WTC11 (cell line): ENCODE measurements around the gene KLHL13. TPM values are rescaled to one million over a fixed set of nuclear protein-coding genes. Genes with fewer than 3 reads are reported as not detected.

Experiments used
- ATAC-seq: fragments of 200-7000 bp; cut with Tn5 transposase; 2 replicates; pipeline ENCODE4 v1.10.0; 2021; ENCODE audit warnings: mild to moderate bottlenecking, moderate library complexity
- CTCF ChIA-PET: fragments of 300-600 bp; sonication (Branson Sonifier 250); formaldehyde crosslinking; loops from one replicate; lab custom pipeline; 2021; ENCODE audit warnings: antibody characterized with exemption; lab: Charles Lee
- POLR2A ChIA-PET: fragments of 350-600 bp; sonication (Branson Sonifier 250); formaldehyde crosslinking; loops from one replicate; lab custom pipeline; 2021; ENCODE audit warnings: antibody characterized with exemption; lab: Charles Lee
- DNase-seq: peaks from one replicate; pipeline ENCODE4 v3.0.0; 2021; ENCODE audit warnings: low spot score
- H3K27ac Mint-ChIP-seq: 2 replicates; pipeline ENCODE4 v1.8.0; 2021; ENCODE audit warnings: mixed read lengths
- H3K27me3 Mint-ChIP-seq: 2 replicates; pipeline ENCODE4 v1.8.0; 2021; ENCODE audit warnings: low read depth, mild to moderate bottlenecking, moderate library complexity, mixed read lengths
- H3K36me3 Mint-ChIP-seq: 2 replicates; pipeline ENCODE4 v1.8.0; 2021; ENCODE audit warnings: mixed read lengths
- H3K4me1 Mint-ChIP-seq: 2 replicates; pipeline ENCODE4 v1.8.0; 2022; ENCODE audit warnings: mixed read lengths
- H3K4me3 Mint-ChIP-seq: 2 replicates; pipeline ENCODE4 v1.8.0; 2021; ENCODE audit warnings: mild to moderate bottlenecking, moderate library complexity, mixed read lengths
- H3K9me3 Mint-ChIP-seq: 2 replicates; pipeline ENCODE4 v1.8.0; 2021; ENCODE audit warnings: mixed read lengths
- CBFB ChIP-seq: sonication (generic); formaldehyde crosslinking; IDR thresholded peaks from 2 replicates; pipeline ENCODE4 v1.8.1; 2022; ENCODE audit warnings: mild to moderate bottlenecking, low read depth, missing genetic modification reagents
- ELF4 ChIP-seq: sonication (generic); formaldehyde crosslinking; IDR thresholded peaks from 2 replicates; pipeline ENCODE4 v1.8.1; 2022; ENCODE audit warnings: low read depth, mild to moderate bottlenecking, moderate library complexity, missing genetic modification reagents
- EMX1 ChIP-seq: fragments of 250-450 bp; sonication (Bioruptor Pico); IDR thresholded peaks from 2 replicates; pipeline ENCODE4 v1.8.0; 2021; ENCODE audit warnings: mild to moderate bottlenecking
- FOXJ3 ChIP-seq: sonication (generic); formaldehyde crosslinking; IDR thresholded peaks from 2 replicates; pipeline ENCODE4 v1.9.0; 2021; ENCODE audit warnings: missing genetic modification reagents, mild to moderate bottlenecking, borderline replicate concordance
- HMGA2 ChIP-seq: fragments of 250-450 bp; sonication (Bioruptor Pico); IDR thresholded peaks from 2 replicates; pipeline ENCODE4 v1.4.0; 2021; ENCODE audit warnings: mild to moderate bottlenecking, moderate library complexity
- JAZF1 ChIP-seq: fragments of 250-450 bp; sonication (Bioruptor Pico); IDR thresholded peaks from 2 replicates; pipeline ENCODE4 v1.9.0; 2021; ENCODE audit warnings: moderate library complexity, mild to moderate bottlenecking, inconsistent platforms
- KAT7 ChIP-seq: sonication (generic); formaldehyde crosslinking; IDR thresholded peaks from 2 replicates; pipeline ENCODE4 v1.8.1; 2023; ENCODE audit warnings: missing genetic modification reagents, mild to moderate bottlenecking, borderline replicate concordance
- NR3C1 ChIP-seq: sonication (generic); formaldehyde crosslinking; conservative IDR thresholded peaks from 2 replicates; pipeline ENCODE4 v1.8.1; 2023; ENCODE audit warnings: low read depth, mild to moderate bottlenecking, missing genetic modification reagents
- OVOL2 ChIP-seq: fragments of 250-450 bp; sonication (Bioruptor Pico); IDR thresholded peaks from 2 replicates; pipeline ENCODE4 v1.9.0; 2021; ENCODE audit warnings: mild to moderate bottlenecking, borderline replicate concordance
- PRRX2 ChIP-seq: fragments of 250-450 bp; sonication (Bioruptor Pico); IDR thresholded peaks from 2 replicates; pipeline ENCODE4 v1.8.0; 2021; ENCODE audit warnings: mild to moderate bottlenecking
- RELA ChIP-seq: sonication (generic); formaldehyde crosslinking; IDR thresholded peaks from 2 replicates; pipeline ENCODE4 v1.8.1; 2022; ENCODE audit warnings: missing genetic modification reagents, mild to moderate bottlenecking, borderline replicate concordance
- RORB ChIP-seq: fragments of 250-450 bp; sonication (Bioruptor Pico); IDR thresholded peaks from 2 replicates; pipeline ENCODE4 v1.9.0; 2021; ENCODE audit warnings: mild to moderate bottlenecking
- SOX15 ChIP-seq: fragments of 250-450 bp; sonication (Bioruptor Pico); IDR thresholded peaks from 2 replicates; pipeline ENCODE4 v1.9.0; 2021; ENCODE audit warnings: mild to moderate bottlenecking
- TEAD4 ChIP-seq: sonication (generic); formaldehyde crosslinking; IDR thresholded peaks from 2 replicates; pipeline ENCODE4 v1.8.0; 2022; ENCODE audit warnings: mild to moderate bottlenecking, missing genetic modification reagents
- ZBTB21 ChIP-seq: sonication (generic); formaldehyde crosslinking; IDR thresholded peaks from 2 replicates; pipeline ENCODE4 v1.8.1; 2023; ENCODE audit warnings: mild to moderate bottlenecking, missing genetic modification reagents, borderline replicate concordance
- ZNF232 ChIP-seq: sonication (generic); formaldehyde crosslinking; IDR thresholded peaks from 2 replicates; pipeline ENCODE4 v1.8.0; 2022; ENCODE audit warnings: mild to moderate bottlenecking, missing genetic modification reagents
- total RNA-seq: library from RNA; stranded (reverse); gene quantifications from 3 replicates; pipeline ENCODE4 v1.2.3, GENCODE V29; 2021
- TF ChIP-seq, protein P1 (sequence below): sonication (generic); formaldehyde crosslinking; IDR thresholded peaks from 2 replicates; pipeline ENCODE4 v1.8.1; 2023; ENCODE audit warnings: mild to moderate bottlenecking, missing genetic modification reagents
- TF ChIP-seq, protein P2 (sequence below): sonication (generic); formaldehyde crosslinking; IDR thresholded peaks from 2 replicates; pipeline ENCODE4 v1.8.1; 2023; ENCODE audit warnings: mild to moderate bottlenecking, missing genetic modification reagents
- TF ChIP-seq, protein P3 (sequence below): sonication (generic); formaldehyde crosslinking; IDR thresholded peaks from 2 replicates; pipeline ENCODE4 v1.8.1; 2023; ENCODE audit warnings: mild to moderate bottlenecking, moderate library complexity, missing genetic modification reagents
- TF ChIP-seq, protein P4 (sequence below): sonication (generic); formaldehyde crosslinking; IDR thresholded peaks from 2 replicates; pipeline ENCODE4 v1.8.1; 2022; ENCODE audit warnings: mild to moderate bottlenecking, missing genetic modification reagents, moderate library complexity, borderline replicate concordance
- TF ChIP-seq, protein P5 (sequence below): sonication (generic); formaldehyde crosslinking; IDR thresholded peaks from 2 replicates; pipeline ENCODE4 v1.8.1; 2023; ENCODE audit warnings: mild to moderate bottlenecking, missing genetic modification reagents, moderate library complexity
- TF ChIP-seq, protein P6 (sequence below): sonication (generic); formaldehyde crosslinking; IDR thresholded peaks from 2 replicates; pipeline ENCODE4 v1.8.0; 2023; ENCODE audit warnings: missing genetic modification reagents, mild to moderate bottlenecking, borderline replicate concordance

KLHL13 gene
- total RNA-seq, 1 experiment from 2014 or later: 7.7 TPM

DNA sequence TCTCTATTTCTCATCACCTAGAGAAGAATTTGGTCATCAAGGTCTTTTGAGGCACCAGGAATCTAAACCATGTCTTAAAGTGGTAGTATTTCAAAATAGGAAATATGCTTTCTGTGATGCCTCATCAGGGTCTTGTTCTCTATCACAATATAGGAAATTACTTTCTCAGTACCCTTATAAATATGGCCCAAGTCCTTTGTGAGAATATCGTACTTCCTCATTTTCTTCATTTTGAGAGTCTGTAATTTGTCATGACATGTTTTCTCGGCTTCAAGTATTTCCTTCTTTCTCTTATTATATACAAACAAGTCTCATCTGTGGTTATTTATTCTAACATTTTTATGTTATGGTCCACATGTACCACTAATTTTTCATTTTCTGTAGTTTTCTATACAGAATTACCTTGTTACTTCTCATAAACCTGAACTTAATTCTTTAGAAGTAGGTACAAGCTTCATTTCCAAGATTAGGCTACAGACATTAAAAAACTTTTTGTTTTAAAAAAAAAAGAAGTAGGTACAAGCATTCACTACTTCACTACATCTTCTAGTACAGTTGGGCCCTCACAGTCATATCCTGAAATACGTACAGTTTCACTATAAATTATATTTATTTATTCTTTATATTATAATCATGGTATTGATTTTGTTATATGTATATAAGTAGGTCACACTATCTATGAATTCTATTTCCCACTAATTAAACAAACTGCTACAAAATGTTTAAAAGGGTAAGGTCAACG is 54.4 kb downstream of the KLHL13 start:
- CTCF ChIA-PET: no interaction called here
- Mint-ChIP-seq H3K4me1 (peaks cover 7% of the 10 kb centered on the region), H3K27me3 (no peaks in the 10 kb centered on the region; the same call in none of the 2 replicates)

DNA sequence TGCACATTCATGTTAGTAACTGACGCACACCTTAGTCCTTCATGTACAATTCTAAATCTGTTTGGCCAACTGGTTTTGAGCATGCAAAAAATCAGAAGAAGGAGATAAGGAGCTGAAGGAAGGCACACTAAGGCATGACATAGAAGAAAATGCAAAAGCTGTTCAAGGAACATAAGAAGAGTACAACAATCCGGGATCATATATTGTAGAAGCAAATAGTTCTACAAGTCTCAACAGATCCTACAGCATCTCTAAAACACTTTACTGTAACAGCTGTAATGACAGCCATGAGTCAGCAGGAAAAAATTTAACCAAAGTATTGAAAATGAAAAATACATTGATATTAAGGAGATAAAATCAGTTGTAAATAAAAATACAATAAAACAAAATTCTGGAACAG is 57.7 kb downstream of the KLHL13 start:
- H3K27me3 Mint-ChIP-seq: no peaks in the 10 kb centered on the region; the same call in 1 of the 2 replicates
- POLR2A ChIA-PET: no interaction called here
- H3K36me3 Mint-ChIP-seq: no peaks in the 10 kb centered on the region
- CTCF ChIA-PET: no interaction called here
- H3K9me3 Mint-ChIP-seq: no peaks in the 10 kb centered on the region
- DNase-seq (no peak), ATAC-seq (no peak)
- peaks cover 7% of the 10 kb centered on the region for H3K4me1 Mint-ChIP-seq
- no peak overlapping the region for H3K4me3 Mint-ChIP-seq
- H3K27ac Mint-ChIP-seq: no peak overlapping the region
- TF ChIP-seq KAT7 (no peak), JAZF1 (no peak), OVOL2 (CRISPR knock-in tag) (no peak), ZBTB21 (CRISPR knock-in tag) (no peak), ZNF232 (CRISPR knock-in tag) (no peak), PRRX2 (CRISPR knock-in tag) (no peak), RORB (CRISPR knock-in tag) (no peak), RELA (CRISPR knock-in tag) (no peak)
- TF ChIP-seq, protein P1, sequence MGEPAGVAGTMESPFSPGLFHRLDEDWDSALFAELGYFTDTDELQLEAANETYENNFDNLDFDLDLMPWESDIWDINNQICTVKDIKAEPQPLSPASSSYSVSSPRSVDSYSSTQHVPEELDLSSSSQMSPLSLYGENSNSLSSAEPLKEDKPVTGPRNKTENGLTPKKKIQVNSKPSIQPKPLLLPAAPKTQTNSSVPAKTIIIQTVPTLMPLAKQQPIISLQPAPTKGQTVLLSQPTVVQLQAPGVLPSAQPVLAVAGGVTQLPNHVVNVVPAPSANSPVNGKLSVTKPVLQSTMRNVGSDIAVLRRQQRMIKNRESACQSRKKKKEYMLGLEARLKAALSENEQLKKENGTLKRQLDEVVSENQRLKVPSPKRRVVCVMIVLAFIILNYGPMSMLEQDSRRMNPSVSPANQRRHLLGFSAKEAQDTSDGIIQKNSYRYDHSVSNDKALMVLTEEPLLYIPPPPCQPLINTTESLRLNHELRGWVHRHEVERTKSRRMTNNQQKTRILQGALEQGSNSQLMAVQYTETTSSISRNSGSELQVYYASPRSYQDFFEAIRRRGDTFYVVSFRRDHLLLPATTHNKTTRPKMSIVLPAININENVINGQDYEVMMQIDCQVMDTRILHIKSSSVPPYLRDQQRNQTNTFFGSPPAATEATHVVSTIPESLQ (CRISPR knock-in tag): no peak
- TF ChIP-seq, protein P2, sequence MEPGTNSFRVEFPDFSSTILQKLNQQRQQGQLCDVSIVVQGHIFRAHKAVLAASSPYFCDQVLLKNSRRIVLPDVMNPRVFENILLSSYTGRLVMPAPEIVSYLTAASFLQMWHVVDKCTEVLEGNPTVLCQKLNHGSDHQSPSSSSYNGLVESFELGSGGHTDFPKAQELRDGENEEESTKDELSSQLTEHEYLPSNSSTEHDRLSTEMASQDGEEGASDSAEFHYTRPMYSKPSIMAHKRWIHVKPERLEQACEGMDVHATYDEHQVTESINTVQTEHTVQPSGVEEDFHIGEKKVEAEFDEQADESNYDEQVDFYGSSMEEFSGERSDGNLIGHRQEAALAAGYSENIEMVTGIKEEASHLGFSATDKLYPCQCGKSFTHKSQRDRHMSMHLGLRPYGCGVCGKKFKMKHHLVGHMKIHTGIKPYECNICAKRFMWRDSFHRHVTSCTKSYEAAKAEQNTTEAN (CRISPR knock-in tag): no peak
- TF ChIP-seq, protein P3, sequence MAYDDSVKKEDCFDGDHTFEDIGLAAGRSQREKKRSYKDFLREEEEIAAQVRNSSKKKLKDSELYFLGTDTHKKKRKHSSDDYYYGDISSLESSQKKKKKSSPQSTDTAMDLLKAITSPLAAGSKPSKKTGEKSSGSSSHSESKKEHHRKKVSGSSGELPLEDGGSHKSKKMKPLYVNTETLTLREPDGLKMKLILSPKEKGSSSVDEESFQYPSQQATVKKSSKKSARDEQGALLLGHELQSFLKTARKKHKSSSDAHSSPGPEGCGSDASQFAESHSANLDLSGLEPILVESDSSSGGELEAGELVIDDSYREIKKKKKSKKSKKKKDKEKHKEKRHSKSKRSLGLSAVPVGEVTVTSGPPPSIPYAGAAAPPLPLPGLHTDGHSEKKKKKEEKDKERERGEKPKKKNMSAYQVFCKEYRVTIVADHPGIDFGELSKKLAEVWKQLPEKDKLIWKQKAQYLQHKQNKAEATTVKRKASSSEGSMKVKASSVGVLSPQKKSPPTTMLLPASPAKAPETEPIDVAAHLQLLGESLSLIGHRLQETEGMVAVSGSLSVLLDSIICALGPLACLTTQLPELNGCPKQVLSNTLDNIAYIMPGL (CRISPR knock-in tag): no peak
- TF ChIP-seq, protein P4, sequence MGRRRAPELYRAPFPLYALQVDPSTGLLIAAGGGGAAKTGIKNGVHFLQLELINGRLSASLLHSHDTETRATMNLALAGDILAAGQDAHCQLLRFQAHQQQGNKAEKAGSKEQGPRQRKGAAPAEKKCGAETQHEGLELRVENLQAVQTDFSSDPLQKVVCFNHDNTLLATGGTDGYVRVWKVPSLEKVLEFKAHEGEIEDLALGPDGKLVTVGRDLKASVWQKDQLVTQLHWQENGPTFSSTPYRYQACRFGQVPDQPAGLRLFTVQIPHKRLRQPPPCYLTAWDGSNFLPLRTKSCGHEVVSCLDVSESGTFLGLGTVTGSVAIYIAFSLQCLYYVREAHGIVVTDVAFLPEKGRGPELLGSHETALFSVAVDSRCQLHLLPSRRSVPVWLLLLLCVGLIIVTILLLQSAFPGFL (CRISPR knock-in tag): no peak

More for the DNA sequence above, 54.4 kb downstream of the KLHL13 start:
- no peak for ATAC-seq
- no peak overlapping the region for H3K27ac Mint-ChIP-seq
- DNase-seq: no peak
- no peaks in the 10 kb centered on the region for H3K36me3 Mint-ChIP-seq
- TF ChIP-seq FOXJ3 (CRISPR knock-in tag) (no peak), NR3C1 (no peak), SOX15 (CRISPR knock-in tag) (no peak), HMGA2 (CRISPR knock-in tag) (no peak), EMX1 (CRISPR knock-in tag) (no peak), CBFB (CRISPR knock-in tag) (no peak), ZBTB21 (CRISPR knock-in tag) (no peak), TEAD4 (CRISPR knock-in tag) (no peak), ELF4 (CRISPR knock-in tag) (no peak)
- TF ChIP-seq, protein P5, sequence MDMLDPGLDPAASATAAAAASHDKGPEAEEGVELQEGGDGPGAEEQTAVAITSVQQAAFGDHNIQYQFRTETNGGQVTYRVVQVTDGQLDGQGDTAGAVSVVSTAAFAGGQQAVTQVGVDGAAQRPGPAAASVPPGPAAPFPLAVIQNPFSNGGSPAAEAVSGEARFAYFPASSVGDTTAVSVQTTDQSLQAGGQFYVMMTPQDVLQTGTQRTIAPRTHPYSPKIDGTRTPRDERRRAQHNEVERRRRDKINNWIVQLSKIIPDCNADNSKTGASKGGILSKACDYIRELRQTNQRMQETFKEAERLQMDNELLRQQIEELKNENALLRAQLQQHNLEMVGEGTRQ (CRISPR knock-in tag): no peak
- TF ChIP-seq, protein P6, sequence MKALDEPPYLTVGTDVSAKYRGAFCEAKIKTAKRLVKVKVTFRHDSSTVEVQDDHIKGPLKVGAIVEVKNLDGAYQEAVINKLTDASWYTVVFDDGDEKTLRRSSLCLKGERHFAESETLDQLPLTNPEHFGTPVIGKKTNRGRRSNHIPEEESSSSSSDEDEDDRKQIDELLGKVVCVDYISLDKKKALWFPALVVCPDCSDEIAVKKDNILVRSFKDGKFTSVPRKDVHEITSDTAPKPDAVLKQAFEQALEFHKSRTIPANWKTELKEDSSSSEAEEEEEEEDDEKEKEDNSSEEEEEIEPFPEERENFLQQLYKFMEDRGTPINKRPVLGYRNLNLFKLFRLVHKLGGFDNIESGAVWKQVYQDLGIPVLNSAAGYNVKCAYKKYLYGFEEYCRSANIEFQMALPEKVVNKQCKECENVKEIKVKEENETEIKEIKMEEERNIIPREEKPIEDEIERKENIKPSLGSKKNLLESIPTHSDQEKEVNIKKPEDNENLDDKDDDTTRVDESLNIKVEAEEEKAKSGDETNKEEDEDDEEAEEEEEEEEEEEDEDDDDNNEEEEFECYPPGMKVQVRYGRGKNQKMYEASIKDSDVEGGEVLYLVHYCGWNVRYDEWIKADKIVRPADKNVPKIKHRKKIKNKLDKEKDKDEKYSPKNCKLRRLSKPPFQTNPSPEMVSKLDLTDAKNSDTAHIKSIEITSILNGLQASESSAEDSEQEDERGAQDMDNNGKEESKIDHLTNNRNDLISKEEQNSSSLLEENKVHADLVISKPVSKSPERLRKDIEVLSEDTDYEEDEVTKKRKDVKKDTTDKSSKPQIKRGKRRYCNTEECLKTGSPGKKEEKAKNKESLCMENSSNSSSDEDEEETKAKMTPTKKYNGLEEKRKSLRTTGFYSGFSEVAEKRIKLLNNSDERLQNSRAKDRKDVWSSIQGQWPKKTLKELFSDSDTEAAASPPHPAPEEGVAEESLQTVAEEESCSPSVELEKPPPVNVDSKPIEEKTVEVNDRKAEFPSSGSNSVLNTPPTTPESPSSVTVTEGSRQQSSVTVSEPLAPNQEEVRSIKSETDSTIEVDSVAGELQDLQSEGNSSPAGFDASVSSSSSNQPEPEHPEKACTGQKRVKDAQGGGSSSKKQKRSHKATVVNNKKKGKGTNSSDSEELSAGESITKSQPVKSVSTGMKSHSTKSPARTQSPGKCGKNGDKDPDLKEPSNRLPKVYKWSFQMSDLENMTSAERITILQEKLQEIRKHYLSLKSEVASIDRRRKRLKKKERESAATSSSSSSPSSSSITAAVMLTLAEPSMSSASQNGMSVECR (CRISPR knock-in tag): no peak
- TF ChIP-seq, protein P2 (CRISPR knock-in tag): no peak
- H3K4me3 Mint-ChIP-seq: no peak overlapping the region
- no peaks in the 10 kb centered on the region for H3K9me3 Mint-ChIP-seq
- POLR2A ChIA-PET: no interaction called here
